Fibroblast of lung (primary cell): ENCODE results near the gene MUC3A.
"Not testable (repeated sequence)": the region's sequence is repeated elsewhere in the genome, so short reads cannot be mapped to it uniquely, and the experiment has no call there.

Experiments used
- CTCF ChIP-seq, 2 donors: IDR thresholded peaks in 1 of 2; conservative IDR thresholded peaks in 1 of 2; 1 replicate in 1 of 2; 2 replicates in 1 of 2; pipeline ENCODE4 v1.5.1; 2011 to 2012; ENCODE audit warnings: low read length in 2 of 2, control low read depth in 1 of 2, inconsistent platforms in 1 of 2, low read depth in 1 of 2, mild to moderate bottlenecking in 1 of 2
- EZH2 ChIP-seq: IDR thresholded peaks from 2 replicates; pipeline ENCODE4 v1.5.1; 2012; ENCODE audit warnings: low read length, control low read depth, mild to moderate bottlenecking; ENCODE audit errors: missing control alignments

GRCh38 chr7:100919335-100919734 lies 30.0 kb upstream of the MUC3A start:
- TF ChIP-seq CTCF (conservative IDR thresholded peaks at IDR 0.05 in 1 of 2, IDR thresholded peaks at IDR 0.05 in 1 of 2; ENCODE audit: low read depth in 1 of 2, low read length in 2 of 2); EZH2: not testable (repeated sequence)
